Neutrophil (primary cell): ENCODE measurements around the gene CCSER2.

Experiments used
- H3K27ac ChIP-seq: fragments of 200-600 bp; sonication (generic); 2 replicates; pipeline ENCODE4 v1.5.1; 2016; ENCODE audit warnings: mild to moderate bottlenecking, moderate library complexity
- H3K27me3 ChIP-seq: fragments of 200-600 bp; sonication (generic); 2 replicates; pipeline ENCODE4 v1.6.0; 2016; ENCODE audit warnings: mild to moderate bottlenecking
- H3K36me3 ChIP-seq: fragments of 200-600 bp; sonication (generic); 2 replicates; pipeline ENCODE4 v1.5.1; 2017
- H3K4me1 ChIP-seq, 2 experiments: fragments of 200-600 bp in 1 of 2; sonication (generic) in 1 of 2; 1 replicate in 1 of 2; 2 replicates in 1 of 2; pipeline versions ENCODE4 v1.5.1 to v1.6.1; 2013 to 2016; ENCODE audit warnings: low read depth in 1 of 2, low read length in 1 of 2, mild to moderate bottlenecking in 1 of 2, moderate library complexity in 1 of 2; ENCODE audit not compliant: control insufficient read depth in 1 of 2, insufficient read depth in 1 of 2
- H3K4me3 ChIP-seq, 2 experiments: fragments of 200-600 bp in 1 of 2; sonication (generic) in 1 of 2; 1 replicate in 1 of 2; 2 replicates in 1 of 2; pipeline ENCODE4 v1.5.1; 2013 to 2016; ENCODE audit warnings: low read depth in 1 of 2, low read length in 1 of 2, mild to moderate bottlenecking in 1 of 2, moderate library complexity in 1 of 2
- H3K9me3 ChIP-seq: fragments of 200-600 bp; sonication (generic); 2 replicates; pipeline ENCODE4 v1.5.1; 2016
- CTCF ChIP-seq: fragments of 200-600 bp; sonication (generic); IDR thresholded peaks from 2 replicates; pipeline ENCODE4 v1.5.1; 2016; ENCODE audit warnings: antibody characterized with exemption

The CCSER2 gene

GRCh38 chr10:84367256-84367655 is 38.9 kb downstream of the CCSER2 start:
- no peak for TF ChIP-seq CTCF
- no peaks in the 10 kb centered on the region for H3K9me3 ChIP-seq
- H3K4me3 ChIP-seq = no peak overlapping the region
- H3K36me3 ChIP-seq = peaks cover 13% of the 10 kb centered on the region
- H3K4me1 ChIP-seq = no peaks in the 10 kb centered on the region
- no peak overlapping the region for H3K27ac ChIP-seq
- no peaks in the 10 kb centered on the region for H3K27me3 ChIP-seq

GRCh38 chr10:84368828-84369227 is 40.4 kb downstream of the CCSER2 start:
- Histone ChIP-seq H3K27me3 (no peaks in the 10 kb centered on the region), H3K4me1 (no peaks in the 10 kb centered on the region), H3K27ac (no peak overlapping the region), H3K9me3 (no peaks in the 10 kb centered on the region), H3K4me3 (no peak overlapping the region), H3K36me3 (peaks cover 21% of the 10 kb centered on the region)
- TF ChIP-seq CTCF = no peak

- Histone ChIP-seq H3K4me1 (no peaks in the 10 kb centered on the region), H3K27ac (no peak overlapping the region), H3K4me3 (no peak overlapping the region), H3K27me3 (no peaks in the 10 kb centered on the region), H3K9me3 (no peaks in the 10 kb centered on the region), H3K36me3 (peaks cover 32% of the 10 kb centered on the region)
- TF ChIP-seq CTCF = no peak
Observed at GRCh38 chr10:84370283-84370682, 41.9 kb downstream of the CCSER2 start.

GRCh38 chr10:84371944-84372343 is 43.6 kb downstream of the CCSER2 start:
- Histone ChIP-seq H3K9me3 (no peaks in the 10 kb centered on the region), H3K27ac (no peak overlapping the region), H3K4me1 (no peaks in the 10 kb centered on the region), H3K27me3 (no peaks in the 10 kb centered on the region), H3K4me3 (no peak overlapping the region), H3K36me3 (peaks cover 32% of the 10 kb centered on the region)
- no peak for TF ChIP-seq CTCF

GRCh38 chr10:84373000-84373399 is 44.6 kb downstream of the CCSER2 start:
- no peak for TF ChIP-seq CTCF
- Histone ChIP-seq H3K27me3 (no peaks in the 10 kb centered on the region), H3K36me3 (peaks cover 32% of the 10 kb centered on the region), H3K27ac (no peak overlapping the region), H3K9me3 (no peaks in the 10 kb centered on the region), H3K4me3 (no peak overlapping the region), H3K4me1 (no peaks in the 10 kb centered on the region)

- H3K36me3 ChIP-seq = peaks cover 32% of the 10 kb centered on the region
- H3K4me3 ChIP-seq = no peak overlapping the region
- H3K9me3 ChIP-seq = no peaks in the 10 kb centered on the region
- H3K4me1 ChIP-seq = no peaks in the 10 kb centered on the region
- TF ChIP-seq CTCF = no peak
- H3K27me3 ChIP-seq = no peaks in the 10 kb centered on the region
- H3K27ac ChIP-seq = no peak overlapping the region
Observed at GRCh38 chr10:84374455-84374854, 46.1 kb downstream of the CCSER2 start.
